OCI-LY7 (cell line): ENCODE measurements around the gene KNL1. TPM values are rescaled to one million over a fixed set of nuclear protein-coding genes. Genes with fewer than 3 reads are reported as not detected.

Experiments used
- BruUV-seq: library from RNA; stranded (reverse); fragments of 400-500 nt; replicated peaks from 2 replicates; lab custom pipeline; 2021; lab: Mats Ljungman, UMichigan
- CTCF ChIA-PET: fragments of 300-600 bp; sonication (Branson Sonifier 250); formaldehyde crosslinking; loops from one replicate; lab custom pipeline; 2022; ENCODE audit warnings: antibody characterized with exemption; ENCODE audit not compliant: unreplicated experiment; lab: Charles Lee
- POLR2A ChIA-PET: fragments of 300-600 bp; sonication (Branson Sonifier 250); formaldehyde crosslinking; loops from one replicate; lab custom pipeline; 2022; ENCODE audit warnings: antibody characterized with exemption; lab: Charles Lee
- DNase-seq: peaks from one replicate; pipeline ENCODE4 v3.0.0-alpha.2; 2015; ENCODE audit warnings: low spot score
- H2AFZ ChIP-seq: fragments of 200-600 bp; sonication (generic), shearing (Covaris generic); 2 replicates; pipeline ENCODE4 v1.6.1; 2014; ENCODE audit warnings: mild to moderate bottlenecking, antibody characterized with exemption, low read length, moderate library complexity
- H3K27ac ChIP-seq: fragments of 200-600 bp; sonication (generic); 2 replicates; pipeline ENCODE4 v1.5.1; 2014; ENCODE audit warnings: mixed run types, low read depth, mild to moderate bottlenecking, moderate library complexity, low read length, inconsistent platforms; ENCODE audit not compliant: poor library complexity, severe bottlenecking
- H3K36me3 ChIP-seq: fragments of 200-600 bp; sonication (generic); 2 replicates; pipeline ENCODE4 v1.6.1; 2014; ENCODE audit warnings: mild to moderate bottlenecking, antibody characterized with exemption, low read length, moderate library complexity, mixed read lengths; ENCODE audit not compliant: insufficient read depth
- H3K4me1 ChIP-seq: fragments of 200-600 bp; sonication (generic); 2 replicates; pipeline ENCODE4 v1.5.1; 2014; ENCODE audit warnings: mild to moderate bottlenecking, low read length; ENCODE audit not compliant: insufficient read depth, poor library complexity, severe bottlenecking
- H3K4me2 ChIP-seq: fragments of 200-600 bp; sonication (generic); 2 replicates; pipeline ENCODE4 v1.6.1; 2014; ENCODE audit warnings: mild to moderate bottlenecking, low read length
- H3K4me3 ChIP-seq: fragments of 200-600 bp; sonication (generic); 2 replicates; pipeline ENCODE4 v1.5.1; 2014; ENCODE audit warnings: mild to moderate bottlenecking, low read depth, low read length; ENCODE audit not compliant: poor library complexity, severe bottlenecking
- H3K79me2 ChIP-seq: fragments of 200-600 bp; sonication (generic); 2 replicates; pipeline ENCODE4 v1.6.1; 2016; ENCODE audit warnings: low read depth, mild to moderate bottlenecking, low read length, moderate library complexity, mixed read lengths; ENCODE audit not compliant: insufficient read depth
- H3K9me2 ChIP-seq: fragments of 200-600 bp; sonication (generic); 2 replicates; pipeline ENCODE4 v1.6.1; 2016; ENCODE audit warnings: mild to moderate bottlenecking, low read length, mixed read lengths; ENCODE audit not compliant: insufficient read depth
- H3K9me3 ChIP-seq: fragments of 200-600 bp; sonication (generic); 2 replicates; pipeline ENCODE4 v1.6.1; 2014; ENCODE audit warnings: mild to moderate bottlenecking, mixed run types, low read length, mixed read lengths
- H4K20me1 ChIP-seq: fragments of 200-600 bp; sonication (generic); 2 replicates; pipeline ENCODE4 v1.6.1; 2014; ENCODE audit warnings: mild to moderate bottlenecking, antibody characterized with exemption, low read length, moderate library complexity, mixed read lengths; ENCODE audit not compliant: insufficient read depth
- EZH2phosphoT487 ChIP-seq: fragments of 200-600 bp; sonication (generic); IDR thresholded peaks from 2 replicates; pipeline ENCODE4 v1.6.1; 2018; ENCODE audit warnings: low read depth, borderline replicate concordance, mild to moderate bottlenecking, mixed run types, antibody characterized with exemption, low read length, moderate library complexity, mixed read lengths
- intact Hi-C: fragments of 100-400 bp; cut with micrococcal nuclease; formaldehyde crosslinking; loops from one replicate; pipeline ENCODE4 v1.10.0; 2022; ENCODE audit not compliant: unreplicated experiment
- total RNA-seq, 2 experiments: library from RNA; depleted of rRNA in 1 of 2; stranded (reverse); fragments of >200 nt in 1 of 2; shearing (Covaris generic) in 1 of 2; gene quantifications; 2 replicates each; pipeline ENCODE4 v1.2.3, GENCODE V29; 2014 to 2022
- TF ChIP-seq, protein P1 (sequence below): fragments of 200-600 bp; sonication (generic); conservative IDR thresholded peaks from 2 replicates; pipeline ENCODE4 v1.5.1; 2014; ENCODE audit warnings: mild to moderate bottlenecking, antibody characterized with exemption, low read length, moderate library complexity, mixed read lengths

KNL1 gene
- total RNA-seq, 2 experiments from 2014 or later: 51.3 to 58.7 TPM

DNA sequence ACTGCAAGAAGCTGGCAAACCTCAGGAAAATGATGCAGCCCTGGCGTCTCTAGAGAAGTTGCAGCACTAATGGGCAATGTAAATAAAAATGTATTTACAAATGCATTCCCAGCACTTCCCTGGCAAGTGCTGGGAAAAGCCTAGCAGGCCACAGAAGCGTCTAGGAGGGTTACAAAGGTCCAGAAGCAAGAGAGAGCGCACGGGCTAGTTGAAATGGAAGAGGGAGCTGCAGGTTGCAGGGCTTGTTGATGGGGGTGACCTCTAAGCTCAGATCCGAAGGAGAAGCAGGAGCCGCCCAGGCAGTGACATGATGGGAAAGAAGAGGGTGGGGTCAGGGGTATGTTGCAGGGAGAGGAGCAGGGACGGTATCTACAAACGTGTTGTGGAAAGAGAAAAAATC lies 2.7 kb upstream of the KNL1 start:
- DNase-seq: no peak
- Histone ChIP-seq H3K9me2 (no peaks in the 10 kb centered on the region), H3K79me2 (peaks cover 20% of the 10 kb centered on the region), H3K4me3 (no peak overlapping the region), H3K27ac (no peak overlapping the region), H3K4me2 (peak overlapping the region; percentile 38; the same call in 1 of the 2 replicates), H4K20me1 (peaks cover 5% of the 10 kb centered on the region; the same call in 1 of the 2 replicates), H3K36me3 (no peaks in the 10 kb centered on the region), H3K4me1 (peaks cover 39% of the 10 kb centered on the region), H2AFZ (peak overlapping the region; percentile 37; the same call in 1 of the 2 replicates), H3K9me3 (no peaks in the 10 kb centered on the region)
- intact Hi-C loops: loop anchor here (5.0 kb wide), 1 partner anchor 176 kb away; the partner anchor contains the start of gene C15orf62
- ChIA-PET POLR2A (interaction anchor here (0.9 to 1.3 kb wide), 4 partner anchors 22 to 41 kb away, joined by 3 to 7 read pairs (median 4); partner anchors contain the start of genes CCDC32 and RPUSD2), CTCF (interaction anchor here (1.0 kb wide), 1 partner anchor 112 kb away, joined by 4 read pairs; no protein-coding TSS in a partner anchor)
- TF ChIP-seq EZH2phosphoT487: no peak
- TF ChIP-seq, protein P1, sequence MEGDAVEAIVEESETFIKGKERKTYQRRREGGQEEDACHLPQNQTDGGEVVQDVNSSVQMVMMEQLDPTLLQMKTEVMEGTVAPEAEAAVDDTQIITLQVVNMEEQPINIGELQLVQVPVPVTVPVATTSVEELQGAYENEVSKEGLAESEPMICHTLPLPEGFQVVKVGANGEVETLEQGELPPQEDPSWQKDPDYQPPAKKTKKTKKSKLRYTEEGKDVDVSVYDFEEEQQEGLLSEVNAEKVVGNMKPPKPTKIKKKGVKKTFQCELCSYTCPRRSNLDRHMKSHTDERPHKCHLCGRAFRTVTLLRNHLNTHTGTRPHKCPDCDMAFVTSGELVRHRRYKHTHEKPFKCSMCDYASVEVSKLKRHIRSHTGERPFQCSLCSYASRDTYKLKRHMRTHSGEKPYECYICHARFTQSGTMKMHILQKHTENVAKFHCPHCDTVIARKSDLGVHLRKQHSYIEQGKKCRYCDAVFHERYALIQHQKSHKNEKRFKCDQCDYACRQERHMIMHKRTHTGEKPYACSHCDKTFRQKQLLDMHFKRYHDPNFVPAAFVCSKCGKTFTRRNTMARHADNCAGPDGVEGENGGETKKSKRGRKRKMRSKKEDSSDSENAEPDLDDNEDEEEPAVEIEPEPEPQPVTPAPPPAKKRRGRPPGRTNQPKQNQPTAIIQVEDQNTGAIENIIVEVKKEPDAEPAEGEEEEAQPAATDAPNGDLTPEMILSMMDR: no peak
- no TSS peak for BruUV-seq

DNA sequence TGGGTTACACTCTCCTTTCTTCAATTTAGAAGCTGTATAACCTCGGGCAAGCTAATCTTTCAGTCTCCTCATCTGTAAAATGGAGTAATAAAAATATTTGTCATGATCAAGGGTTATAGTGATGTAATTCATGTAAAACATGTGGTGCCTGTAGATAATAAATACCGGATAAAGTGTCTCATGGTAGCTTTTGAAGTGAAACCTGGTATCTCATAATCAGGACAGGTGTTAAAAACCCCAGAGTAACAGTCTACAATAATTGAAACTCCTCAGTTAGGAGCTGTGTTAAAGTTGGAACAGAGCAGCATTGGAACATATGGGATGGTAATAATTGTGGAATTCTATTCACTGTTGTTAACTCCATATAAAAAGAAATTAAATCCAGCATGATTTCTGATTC lies 884 bp upstream of the KNL1 start:
- peak overlapping the region; percentile 93 for H3K4me2 ChIP-seq
- H3K4me1 ChIP-seq: peaks cover 49% of the 10 kb centered on the region
- H4K20me1 ChIP-seq: peaks cover 5% of the 10 kb centered on the region; the same call in 1 of the 2 replicates
- no peaks in the 10 kb centered on the region for H3K9me2 ChIP-seq
- H2AFZ ChIP-seq: peak overlapping the region; percentile 89
- TF ChIP-seq, protein P1: no peak
- no peak for TF ChIP-seq EZH2phosphoT487
- DNase-seq: no peak
- peak overlapping the region; percentile 27 for H3K27ac ChIP-seq
- POLR2A ChIA-PET: interaction anchor here (0.5 to 1.1 kb wide), 4 partner anchors 8 to 120 kb away, joined by 3 to 6 read pairs (median 4); partner anchors contain the start of gene RPUSD2
- peak overlapping the region; percentile 85 for H3K4me3 ChIP-seq
- peaks cover 11% of the 10 kb centered on the region; the same call in 1 of the 2 replicates for H3K36me3 ChIP-seq
- CTCF ChIA-PET: no interaction called here
- peaks cover 37% of the 10 kb centered on the region for H3K79me2 ChIP-seq
- no peaks in the 10 kb centered on the region for H3K9me3 ChIP-seq
- BruUV-seq: no TSS peak
- intact Hi-C loops: loop anchor here (5.0 kb wide), 1 partner anchor 174 kb away; the partner anchor contains the start of gene C15orf62

DNA sequence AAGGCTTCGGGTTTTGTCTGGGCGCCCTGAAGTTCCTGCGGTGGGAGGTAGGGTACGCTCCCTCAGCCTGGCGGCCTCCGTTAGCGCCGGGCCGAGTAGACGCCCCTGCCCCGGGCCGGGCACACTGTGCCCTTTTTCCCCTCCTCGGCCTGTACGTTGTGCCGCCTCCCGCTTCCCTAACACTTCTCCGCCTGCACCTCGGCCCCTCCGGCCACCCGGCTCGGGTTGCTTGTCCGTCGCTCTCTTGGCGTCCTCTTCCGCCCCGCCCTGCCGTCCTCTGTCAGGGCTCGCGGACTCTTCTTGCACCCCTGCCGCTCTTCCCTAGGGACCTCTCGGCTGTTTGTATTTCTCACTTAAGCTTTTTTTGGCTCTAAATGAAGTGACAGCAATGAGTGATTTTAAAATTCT lies 384 bp downstream of the KNL1 start:
- Histone ChIP-seq H3K4me3 (peak overlapping the region; percentile 85), H3K9me3 (no peaks in the 10 kb centered on the region), H2AFZ (peak overlapping the region; percentile 89; the same call in 1 of the 2 replicates), H3K9me2 (no peaks in the 10 kb centered on the region), H3K4me2 (peak overlapping the region; percentile 93), H3K27ac (peak overlapping the region; percentile 90), H4K20me1 (peaks cover 5% of the 10 kb centered on the region; the same call in 1 of the 2 replicates), H3K4me1 (peaks cover 46% of the 10 kb centered on the region), H3K79me2 (peaks cover 50% of the 10 kb centered on the region), H3K36me3 (peaks cover 18% of the 10 kb centered on the region)
- intact Hi-C loops: loop anchor here (2.0 to 5.0 kb wide), 2 partner anchors 26 to 173 kb away; partner anchors contain the start of genes C15orf62 and RPUSD2
- BruUV-seq: no TSS peak
- peak; percentile 77 for DNase-seq
- POLR2A ChIA-PET: interaction anchor here (0.9 to 2.2 kb wide), 3 partner anchors 10 to 100 kb away, joined by 4 to 9 read pairs (median 5); partner anchors contain the start of genes RAD51 and RPUSD2
- CTCF ChIA-PET: no interaction called here
- TF ChIP-seq, protein P1: no peak
- TF ChIP-seq EZH2phosphoT487: no peak
